IMR-90 (cell line): Measurements from ENCODE around the gene SRPRB.

Source experiments
- CEBPB ChIP-seq: IDR thresholded peaks from 2 replicates; pipeline ENCODE4 v1.6.1; 2012; ENCODE audit warnings: low read depth, low read length, improper control_type of control experiment
- CHD1 ChIP-seq: IDR thresholded peaks from 2 replicates; pipeline ENCODE4 v1.6.1; 2012; ENCODE audit warnings: low read depth, low read length, improper control_type of control experiment
- CTCF ChIP-seq: conservative IDR thresholded peaks from 2 replicates; pipeline ENCODE4 v1.5.1; 2012; ENCODE audit warnings: mild to moderate bottlenecking, low read depth, low read length, improper control_type of control experiment
- MXI1 ChIP-seq: IDR thresholded peaks from 2 replicates; pipeline ENCODE4 v1.6.1; 2012; ENCODE audit warnings: low read depth, mild to moderate bottlenecking, low read length, moderate library complexity, borderline replicate concordance
- NFE2L2 ChIP-seq: fragments of 150-350 bp; IDR thresholded peaks from 2 replicates; pipeline ENCODE4 v1.6.1; 2016; ENCODE audit warnings: low read depth, mild to moderate bottlenecking, low read length
- RCOR1 ChIP-seq: IDR thresholded peaks from 2 replicates; pipeline ENCODE4 v1.6.1; 2012; ENCODE audit warnings: mild to moderate bottlenecking, low read length, improper control_type of control experiment; ENCODE audit not compliant: insufficient replicate concordance
- USF2 ChIP-seq: fragments of 150-350 bp; IDR thresholded peaks from 2 replicates; pipeline ENCODE4 v1.6.1; 2017; ENCODE audit warnings: mild to moderate bottlenecking, antibody characterized with exemption, low read length, low read depth

- TF ChIP-seq CTCF (no peak), NFE2L2 (no peak), MXI1 (no peak), CEBPB (no peak), CHD1 (no peak), USF2 (no peak), RCOR1 (no peak)
Measured at GRCh38 chr3:133869586-133869985, 64.0 kb downstream of the SRPRB start.
